RWPE1 (cell line): ENCODE measurements around the gene LAMC1.
A peak's percentile ranks its signal among the peaks of the same experiment; 100 is the strongest.

ENCODE experiments used
- CTCF ChIA-PET: fragments of 350-600 bp; sonication (Branson Sonifier 250); formaldehyde crosslinking; extraction: SDS; loops from one replicate; lab custom pipeline; 2021; lab: Yijun Ruan, JAX
- POLR2A ChIA-PET: fragments of 400-600 bp; formaldehyde crosslinking; extraction: SDS; loops from one replicate; lab custom pipeline; 2020; ENCODE audit warnings: antibody characterized with exemption; ENCODE audit not compliant: low non-redundant PET; lab: Yijun Ruan, JAX
- DNase-seq: peaks from one replicate; pipeline ENCODE4 v3.0.0; 2012; ENCODE audit warnings: low spot score
- H3K27ac ChIP-seq: fragments of 450-650 bp; 2 replicates; pipeline ENCODE4 v1.5.1; 2017
- TF ChIP-seq, protein P1 (sequence below): fragments of 450-650 bp; conservative IDR thresholded peaks from 2 replicates; pipeline ENCODE4 v1.5.1; 2017; ENCODE audit warnings: low read depth, mild to moderate bottlenecking

The LAMC1 gene

DNA sequence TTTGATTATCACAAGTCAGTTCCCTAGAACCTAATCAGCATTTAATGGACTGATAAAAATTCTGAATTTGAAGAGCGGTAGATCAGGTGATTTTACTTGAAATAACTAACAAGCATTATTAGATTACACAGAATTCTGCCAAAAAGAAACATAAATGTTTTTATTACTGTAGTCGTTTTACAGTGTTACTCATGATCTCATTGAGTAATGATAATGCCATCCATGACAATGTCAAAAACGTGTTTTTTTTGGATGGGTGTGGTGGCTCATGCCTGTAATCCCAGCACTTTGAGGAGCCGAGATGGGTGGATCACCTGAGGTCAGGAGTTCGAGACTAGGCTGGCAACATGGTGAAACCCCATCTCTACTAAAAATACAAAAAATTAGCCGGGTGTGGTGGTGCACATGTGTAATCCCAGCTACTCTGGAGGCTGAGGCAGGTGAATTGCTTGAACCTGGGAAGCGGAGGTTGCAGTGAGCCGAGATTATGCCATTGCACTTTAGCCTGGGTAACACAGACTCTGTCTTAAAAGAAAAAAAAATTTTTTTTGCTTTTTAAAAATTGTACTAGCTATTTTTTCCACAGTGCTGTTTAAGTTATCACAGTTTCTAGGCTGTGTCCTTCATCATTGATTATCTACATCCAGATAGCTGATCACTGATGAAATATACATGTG lies 56.6 kb downstream of the LAMC1 start:
- TF ChIP-seq, protein P1, sequence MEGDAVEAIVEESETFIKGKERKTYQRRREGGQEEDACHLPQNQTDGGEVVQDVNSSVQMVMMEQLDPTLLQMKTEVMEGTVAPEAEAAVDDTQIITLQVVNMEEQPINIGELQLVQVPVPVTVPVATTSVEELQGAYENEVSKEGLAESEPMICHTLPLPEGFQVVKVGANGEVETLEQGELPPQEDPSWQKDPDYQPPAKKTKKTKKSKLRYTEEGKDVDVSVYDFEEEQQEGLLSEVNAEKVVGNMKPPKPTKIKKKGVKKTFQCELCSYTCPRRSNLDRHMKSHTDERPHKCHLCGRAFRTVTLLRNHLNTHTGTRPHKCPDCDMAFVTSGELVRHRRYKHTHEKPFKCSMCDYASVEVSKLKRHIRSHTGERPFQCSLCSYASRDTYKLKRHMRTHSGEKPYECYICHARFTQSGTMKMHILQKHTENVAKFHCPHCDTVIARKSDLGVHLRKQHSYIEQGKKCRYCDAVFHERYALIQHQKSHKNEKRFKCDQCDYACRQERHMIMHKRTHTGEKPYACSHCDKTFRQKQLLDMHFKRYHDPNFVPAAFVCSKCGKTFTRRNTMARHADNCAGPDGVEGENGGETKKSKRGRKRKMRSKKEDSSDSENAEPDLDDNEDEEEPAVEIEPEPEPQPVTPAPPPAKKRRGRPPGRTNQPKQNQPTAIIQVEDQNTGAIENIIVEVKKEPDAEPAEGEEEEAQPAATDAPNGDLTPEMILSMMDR: no peak
- ChIA-PET POLR2A (no interaction called here), CTCF (interaction anchor here (0.5 to 0.9 kb wide), 5 partner anchors 18 to 1901 kb away, joined by 3 to 5 read pairs (median 4); no protein-coding TSS in a partner anchor)
- no peak for DNase-seq
- H3K27ac ChIP-seq: peak overlapping the region; percentile 56

DNA sequence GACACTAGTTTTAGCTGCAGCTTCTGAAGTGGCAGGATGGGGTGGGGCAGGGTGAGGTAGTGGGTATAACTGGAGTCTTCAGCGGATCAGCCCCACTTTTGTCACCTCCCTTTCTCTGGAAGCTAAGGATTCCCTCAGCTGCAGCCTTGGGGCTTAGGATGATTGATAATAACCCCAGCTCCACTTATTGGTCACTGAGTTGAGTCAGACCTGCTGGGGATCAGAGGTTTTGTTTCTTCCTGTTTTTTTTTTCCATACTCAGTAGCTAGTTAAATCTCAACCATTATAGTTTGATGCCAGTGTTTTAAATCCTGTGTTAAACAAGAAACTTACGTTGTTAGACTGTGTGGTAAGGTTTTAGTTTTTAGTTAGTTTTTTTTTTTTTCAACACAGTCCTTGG lies 57.2 kb downstream of the LAMC1 start:
- peak overlapping the region; percentile 29; the same call in 1 of the 2 replicates for H3K27ac ChIP-seq
- CTCF ChIA-PET: interaction anchor here (0.6 to 0.9 kb wide), 5 partner anchors 12 to 1901 kb away, joined by 3 to 5 read pairs (median 4); no protein-coding TSS in a partner anchor
- DNase-seq: no peak
- POLR2A ChIA-PET: interaction anchor here (0.6 kb wide), 1 partner anchor 485 kb away, joined by 3 read pairs; no protein-coding TSS in a partner anchor
- TF ChIP-seq, protein P1: no peak

DNA sequence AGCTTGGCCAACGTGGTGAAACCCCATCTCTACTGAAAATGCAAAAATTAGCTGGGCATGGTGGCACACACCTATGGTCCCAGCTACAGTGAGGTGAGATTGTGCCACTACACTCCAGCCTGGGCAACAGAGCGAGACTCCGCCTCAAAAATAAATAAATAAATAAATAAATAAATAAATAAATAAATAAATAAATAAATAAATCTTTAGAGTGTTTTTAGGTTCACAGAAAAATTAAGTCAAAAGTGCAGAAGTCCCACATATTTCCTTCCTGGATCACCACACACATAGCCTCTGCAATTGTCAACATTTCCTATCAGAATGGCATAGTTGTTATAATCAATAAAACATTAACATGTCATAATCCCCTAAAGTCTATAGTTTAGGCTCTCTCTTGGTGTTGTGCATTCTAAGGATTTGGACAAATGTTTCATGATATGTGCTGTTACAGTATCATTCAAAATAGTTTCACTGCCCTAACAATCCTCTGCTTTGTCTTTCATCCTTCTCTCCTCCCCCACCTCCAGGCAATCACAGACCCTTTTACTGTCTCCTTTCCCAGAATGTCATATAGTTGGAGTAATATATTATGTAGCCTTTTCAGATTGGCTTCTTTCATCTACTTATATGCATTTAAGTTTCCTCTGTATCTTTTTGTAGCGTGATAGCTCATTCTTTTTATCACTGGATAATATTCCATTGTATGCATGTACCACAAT lies 58.3 kb downstream of the LAMC1 start:
- POLR2A ChIA-PET: no interaction called here
- H3K27ac ChIP-seq: no peak overlapping the region
- DNase-seq: no peak
- TF ChIP-seq, protein P1: no peak
- CTCF ChIA-PET: no interaction called here

DNA sequence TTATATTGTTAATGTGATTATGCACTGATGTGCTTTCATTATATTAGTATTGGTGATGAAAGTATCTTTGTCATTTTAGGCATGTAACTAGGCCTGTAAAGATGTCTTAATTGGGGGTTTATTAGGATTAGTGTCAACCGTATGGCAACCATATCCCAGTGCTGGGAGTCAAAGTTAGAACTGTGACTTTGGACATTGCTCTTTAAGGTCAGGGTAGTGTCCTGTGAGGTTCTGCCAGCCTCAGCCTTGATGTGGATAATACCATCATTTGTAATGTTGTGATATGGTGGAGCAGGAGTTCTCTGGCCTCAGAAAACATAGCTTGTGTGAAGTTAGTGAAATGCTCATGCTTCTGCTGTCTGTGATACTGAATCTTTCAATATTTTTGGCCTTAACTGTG lies 59.4 kb downstream of the LAMC1 start:
- TF ChIP-seq, protein P1: no peak
- POLR2A ChIA-PET: no interaction called here
- no peak for DNase-seq
- H3K27ac ChIP-seq: no peak overlapping the region
- CTCF ChIA-PET: no interaction called here

DNA sequence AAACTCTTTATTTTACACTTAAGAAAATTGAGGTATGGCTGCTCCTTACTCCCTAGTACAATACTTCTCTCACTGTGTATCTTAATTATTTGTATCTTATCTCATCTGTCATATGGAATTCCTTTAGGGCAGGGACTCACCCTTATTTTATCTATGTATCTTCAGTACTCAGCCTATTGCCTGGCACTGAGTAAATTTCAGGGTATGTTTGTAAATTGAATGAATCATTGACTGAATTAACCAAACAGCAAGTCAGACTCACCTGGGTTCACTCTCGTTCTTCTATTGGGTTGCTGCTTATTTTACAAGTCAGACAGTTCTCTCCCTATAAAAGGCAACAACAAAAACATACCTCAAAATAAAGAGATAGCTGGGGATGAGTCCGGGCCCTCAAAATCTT lies 63.8 kb downstream of the LAMC1 start:
- no peak overlapping the region for H3K27ac ChIP-seq
- DNase-seq: peak; percentile 41
- TF ChIP-seq, protein P1: no peak
- CTCF ChIA-PET: interaction anchor here (1.2 kb wide), 1 partner anchor 48 kb away, joined by 3 read pairs; no protein-coding TSS in a partner anchor
- POLR2A ChIA-PET: no interaction called here

DNA sequence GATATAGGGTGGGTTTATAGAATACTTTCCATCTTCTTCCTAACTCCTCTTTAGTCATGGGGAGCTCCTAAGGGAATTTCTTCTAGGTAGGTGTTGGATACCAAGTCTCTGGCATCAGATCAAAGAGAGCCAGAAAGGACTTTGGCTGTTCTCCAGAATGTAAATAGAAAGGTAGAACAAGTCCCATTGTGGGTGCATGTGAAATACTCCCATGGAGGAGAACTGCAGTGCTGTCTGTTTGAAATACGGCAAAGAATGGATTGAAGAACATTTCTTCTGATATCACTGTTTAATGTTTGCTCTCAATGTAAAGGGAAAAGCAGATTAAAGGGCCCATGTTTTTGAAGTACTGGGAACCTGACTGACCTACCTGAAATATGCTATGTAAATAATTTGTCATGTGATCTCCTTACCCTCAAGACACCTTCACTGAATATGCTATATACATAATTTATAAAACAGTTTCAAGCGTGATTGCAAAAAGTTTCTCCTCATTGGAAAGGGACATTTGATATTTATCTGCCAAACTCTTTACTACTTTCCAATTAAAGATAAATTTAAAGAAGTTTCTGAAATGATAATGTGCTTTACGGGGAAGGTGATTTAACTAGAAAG lies 65.9 kb downstream of the LAMC1 start:
- DNase-seq: no peak
- CTCF ChIA-PET: interaction anchor here (0.8 kb wide), 1 partner anchor 124 kb away, joined by 5 read pairs; no protein-coding TSS in a partner anchor
- TF ChIP-seq, protein P1: no peak
- H3K27ac ChIP-seq: no peak overlapping the region
- POLR2A ChIA-PET: no interaction called here
